A549 treated with GW870086 at 1 μM for 4 hours (cell line): ENCODE measurements around the gene ADIPOR2. TPM values are rescaled to one million over a fixed set of nuclear protein-coding genes. Genes with fewer than 3 reads are reported as not detected.

Experiments used
- total RNA-seq: library from RNA; stranded (reverse); fragments of 200-300 nt; extraction: Qiagen RNA extraction; gene quantifications from 5 replicates; pipeline ENCODE4 v1.2.3, GENCODE V29; 2022; ENCODE audit warnings: low read depth

Gene ADIPOR2, protein sequence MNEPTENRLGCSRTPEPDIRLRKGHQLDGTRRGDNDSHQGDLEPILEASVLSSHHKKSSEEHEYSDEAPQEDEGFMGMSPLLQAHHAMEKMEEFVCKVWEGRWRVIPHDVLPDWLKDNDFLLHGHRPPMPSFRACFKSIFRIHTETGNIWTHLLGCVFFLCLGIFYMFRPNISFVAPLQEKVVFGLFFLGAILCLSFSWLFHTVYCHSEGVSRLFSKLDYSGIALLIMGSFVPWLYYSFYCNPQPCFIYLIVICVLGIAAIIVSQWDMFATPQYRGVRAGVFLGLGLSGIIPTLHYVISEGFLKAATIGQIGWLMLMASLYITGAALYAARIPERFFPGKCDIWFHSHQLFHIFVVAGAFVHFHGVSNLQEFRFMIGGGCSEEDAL
- total RNA-seq, result 48.3 to 53.7 TPM (median 51.8 TPM) in 5 replicates

DNA sequence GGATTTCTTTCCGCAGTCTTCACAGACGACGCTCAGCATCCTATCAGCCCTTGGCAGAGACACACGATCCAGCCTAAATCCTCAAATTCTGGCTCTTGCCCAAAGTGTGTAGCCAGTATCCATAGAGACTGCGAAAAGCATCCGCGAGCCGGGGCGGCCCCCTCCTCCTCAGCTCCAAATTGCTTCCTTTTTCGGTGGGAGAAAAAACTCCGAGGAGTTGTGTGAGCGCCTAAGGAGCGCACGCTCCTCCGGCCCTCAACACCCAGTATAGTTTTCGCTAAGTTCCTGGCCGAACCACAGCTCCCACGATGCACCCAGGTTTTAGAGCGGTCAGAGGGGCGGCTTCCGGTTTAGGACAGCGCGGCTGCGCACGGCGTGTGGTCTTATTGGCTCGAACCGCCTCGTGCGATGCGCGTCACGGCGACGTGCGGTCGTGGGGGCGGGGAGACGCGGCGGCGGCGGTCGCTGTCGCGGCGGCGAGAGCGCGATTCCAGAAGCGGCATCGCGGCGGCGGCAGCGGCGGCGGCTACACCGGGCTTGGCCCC, at the start of gene ADIPOR2:
Gene ADIPOR2 (plus strand): TSS at position 493 of the 545 bp plus-strand sequence. CDS start 63,274 bp downstream, outside the sequence.

DNA sequence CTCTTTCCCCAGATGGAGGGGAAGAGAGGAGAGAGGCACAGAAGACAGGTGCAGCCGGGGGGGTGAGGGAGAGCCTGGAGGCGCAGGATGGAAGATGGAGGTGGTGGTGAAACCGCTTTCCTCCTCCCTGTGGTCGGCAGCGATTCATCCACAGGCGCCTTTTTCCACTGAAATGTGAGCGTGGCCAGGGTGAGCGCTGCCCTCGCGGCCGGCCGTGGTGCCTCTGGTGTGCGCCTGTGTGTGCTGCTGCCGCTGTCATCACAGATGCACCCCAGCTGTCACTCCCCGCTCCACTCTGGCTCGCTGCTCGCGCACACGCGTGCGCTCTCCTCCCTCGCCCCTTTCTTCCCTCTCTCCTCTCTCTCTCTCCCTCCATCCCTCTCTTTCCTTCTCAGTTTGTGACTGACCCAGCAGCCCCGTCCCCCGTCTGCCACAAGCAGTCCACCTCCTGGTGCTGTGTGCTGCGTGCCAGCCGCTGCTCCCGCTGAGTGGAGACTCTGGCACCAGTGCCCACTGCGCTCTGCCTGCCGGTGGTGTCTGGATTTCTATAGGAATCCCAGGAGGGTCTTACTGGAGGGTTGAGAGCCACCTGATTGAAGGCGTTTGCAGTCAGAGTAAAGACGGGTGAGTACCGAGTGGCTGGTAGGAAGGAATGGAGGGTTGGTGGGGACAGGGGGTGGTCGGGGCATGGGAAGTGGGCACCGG, 129.5 kb downstream of the ADIPOR2 start, which contains the start of gene LRTM2:
Gene LRTM2 (plus strand): TSS at position 375 of the 705 bp plus-strand sequence. CDS start 7,584 bp downstream, outside the sequence.

Other genes with a start within 250 kb of the ADIPOR2 start
- gene FBXL14, start 96.5 kb upstream of the ADIPOR2 start, total RNA-seq, result 7.7 to 12.4 TPM (median 11.1 TPM) in 5 replicates
- 1.5 to 2.8 TPM (median 2.3 TPM) in 5 replicates for gene WNT5B, start 61.8 kb upstream of the ADIPOR2 start, total RNA-seq
- gene LRTM2, start 129.5 kb downstream of the ADIPOR2 start, total RNA-seq, result 0.03 to 0.05 TPM in 2 of 5 replicates, not detected in the others
- not detected in 5 replicates for gene CACNA2D4, start 227.6 kb downstream of the ADIPOR2 start, total RNA-seq